Loucy (cell line): ENCODE results near the gene KRTAP10-1.

Source experiments
- H2AFZ ChIP-seq: fragments of 200-600 bp; sonication (generic); 2 replicates; pipeline ENCODE4 v1.6.0; 2016; ENCODE audit warnings: antibody characterized with exemption, mild to moderate bottlenecking, low read length, moderate library complexity
- H3F3A ChIP-seq: fragments of 200-600 bp; 2 replicates; pipeline ENCODE4 v1.6.0; 2016; ENCODE audit warnings: antibody characterized with exemption, low read depth, mild to moderate bottlenecking
- H3K27me3 ChIP-seq: fragments of 200-600 bp; sonication (generic); 2 replicates; pipeline ENCODE4 v1.6.1; 2014; ENCODE audit warnings: low read length, mild to moderate bottlenecking; ENCODE audit not compliant: insufficient read depth, poor library complexity, severe bottlenecking
- H3K36me3 ChIP-seq: fragments of 200-600 bp; sonication (generic); 2 replicates; pipeline ENCODE4 v1.6.1; 2016; ENCODE audit warnings: low read length; ENCODE audit not compliant: insufficient read depth
- H3K4me1 ChIP-seq: fragments of 200-600 bp; sonication (generic); 2 replicates; pipeline ENCODE4 v1.5.1; 2014; ENCODE audit warnings: low read length, mild to moderate bottlenecking; ENCODE audit not compliant: insufficient read depth, poor library complexity, severe bottlenecking
- H3K4me2 ChIP-seq: fragments of 200-600 bp; sonication (generic); 2 replicates; pipeline ENCODE4 v1.6.0; 2014; ENCODE audit warnings: antibody characterized with exemption, low read length, low read depth, mild to moderate bottlenecking; ENCODE audit not compliant: poor library complexity, severe bottlenecking
- H3K4me3 ChIP-seq: fragments of 200-600 bp; sonication (generic); 2 replicates; pipeline ENCODE4 v1.5.1; 2014; ENCODE audit warnings: low read length, mild to moderate bottlenecking, mixed read lengths; ENCODE audit not compliant: poor library complexity, severe bottlenecking
- H3K79me2 ChIP-seq: fragments of 200-600 bp; sonication (generic); 2 replicates; pipeline ENCODE4 v1.6.1; 2014; ENCODE audit warnings: low read length; ENCODE audit not compliant: insufficient read depth
- H3K9ac ChIP-seq: fragments of 200-600 bp; sonication (generic); 2 replicates; pipeline ENCODE4 v1.6.0; 2014; ENCODE audit warnings: mild to moderate bottlenecking, low read depth, low read length, moderate library complexity; ENCODE audit not compliant: poor library complexity, severe bottlenecking
- H3K9me2 ChIP-seq: fragments of 200-600 bp; sonication (generic); replicated peaks from 2 replicates; pipeline ENCODE4 v1.6.1; 2016; ENCODE audit warnings: low read depth, low read length, mixed read lengths
- H3K9me3 ChIP-seq: fragments of 200-600 bp; sonication (generic); 2 replicates; pipeline ENCODE4 v1.6.1; 2014; ENCODE audit warnings: mild to moderate bottlenecking, antibody characterized with exemption, low read length, low read depth; ENCODE audit not compliant: insufficient read depth
- H4K20me1 ChIP-seq: fragments of 200-600 bp; sonication (generic); 2 replicates; pipeline ENCODE4 v1.6.0; 2014; ENCODE audit warnings: antibody characterized with exemption, low read length, mild to moderate bottlenecking; ENCODE audit not compliant: insufficient read depth, poor library complexity, severe bottlenecking
- EZH2phosphoT487 ChIP-seq: fragments of 200-600 bp; IDR thresholded peaks from 2 replicates; pipeline ENCODE4 v1.6.1; 2018; ENCODE audit warnings: antibody characterized with exemption, mild to moderate bottlenecking, moderate library complexity, borderline replicate concordance
- TF ChIP-seq, protein P1 (sequence below): fragments of 200-600 bp; sonication (generic); conservative IDR thresholded peaks from 2 replicates; pipeline ENCODE4 v1.5.1; 2014; ENCODE audit warnings: mild to moderate bottlenecking, antibody characterized with exemption, low read length

KRTAP10-1 gene

GRCh38 chr21:44529503-44530125, 10.4 kb downstream of the KRTAP10-1 start:
- H3K9me3 ChIP-seq: peaks cover 3% of the 10 kb centered on the region; the same call in 1 of the 2 replicates
- no peak overlapping the region for H2AFZ ChIP-seq
- no peaks in the 10 kb centered on the region for H3K36me3 ChIP-seq
- no peak overlapping the region for H3K4me3 ChIP-seq
- no peaks in the 10 kb centered on the region for H3K9me2 ChIP-seq
- no peaks in the 10 kb centered on the region for H3K27me3 ChIP-seq
- TF ChIP-seq, protein P1, sequence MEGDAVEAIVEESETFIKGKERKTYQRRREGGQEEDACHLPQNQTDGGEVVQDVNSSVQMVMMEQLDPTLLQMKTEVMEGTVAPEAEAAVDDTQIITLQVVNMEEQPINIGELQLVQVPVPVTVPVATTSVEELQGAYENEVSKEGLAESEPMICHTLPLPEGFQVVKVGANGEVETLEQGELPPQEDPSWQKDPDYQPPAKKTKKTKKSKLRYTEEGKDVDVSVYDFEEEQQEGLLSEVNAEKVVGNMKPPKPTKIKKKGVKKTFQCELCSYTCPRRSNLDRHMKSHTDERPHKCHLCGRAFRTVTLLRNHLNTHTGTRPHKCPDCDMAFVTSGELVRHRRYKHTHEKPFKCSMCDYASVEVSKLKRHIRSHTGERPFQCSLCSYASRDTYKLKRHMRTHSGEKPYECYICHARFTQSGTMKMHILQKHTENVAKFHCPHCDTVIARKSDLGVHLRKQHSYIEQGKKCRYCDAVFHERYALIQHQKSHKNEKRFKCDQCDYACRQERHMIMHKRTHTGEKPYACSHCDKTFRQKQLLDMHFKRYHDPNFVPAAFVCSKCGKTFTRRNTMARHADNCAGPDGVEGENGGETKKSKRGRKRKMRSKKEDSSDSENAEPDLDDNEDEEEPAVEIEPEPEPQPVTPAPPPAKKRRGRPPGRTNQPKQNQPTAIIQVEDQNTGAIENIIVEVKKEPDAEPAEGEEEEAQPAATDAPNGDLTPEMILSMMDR: no peak
- no peak for TF ChIP-seq EZH2phosphoT487
- no peaks in the 10 kb centered on the region for H3K4me1 ChIP-seq
- H3K9ac ChIP-seq: no peak overlapping the region
- no peaks in the 10 kb centered on the region for H4K20me1 ChIP-seq
- H3K79me2 ChIP-seq: no peaks in the 10 kb centered on the region
- H3F3A ChIP-seq: no peaks in the 10 kb centered on the region
- H3K4me2 ChIP-seq: no peak overlapping the region

GRCh38 chr21:44529011-44529421, 11.0 kb downstream of the KRTAP10-1 start:
- H3K4me2 ChIP-seq: no peak overlapping the region
- H3K36me3 ChIP-seq: no peaks in the 10 kb centered on the region
- no peaks in the 10 kb centered on the region for H3K27me3 ChIP-seq
- no peaks in the 10 kb centered on the region for H3K9me2 ChIP-seq
- TF ChIP-seq EZH2phosphoT487: no peak
- TF ChIP-seq, protein P1: no peak
- H3K9ac ChIP-seq: no peak overlapping the region
- H2AFZ ChIP-seq: no peak overlapping the region
- H3K9me3 ChIP-seq: peaks cover 5% of the 10 kb centered on the region; the same call in 1 of the 2 replicates
- no peak overlapping the region for H3K4me3 ChIP-seq
- no peaks in the 10 kb centered on the region for H3K4me1 ChIP-seq
- no peaks in the 10 kb centered on the region for H3K79me2 ChIP-seq
- H3F3A ChIP-seq: no peaks in the 10 kb centered on the region
- H4K20me1 ChIP-seq: no peaks in the 10 kb centered on the region

DNA sequence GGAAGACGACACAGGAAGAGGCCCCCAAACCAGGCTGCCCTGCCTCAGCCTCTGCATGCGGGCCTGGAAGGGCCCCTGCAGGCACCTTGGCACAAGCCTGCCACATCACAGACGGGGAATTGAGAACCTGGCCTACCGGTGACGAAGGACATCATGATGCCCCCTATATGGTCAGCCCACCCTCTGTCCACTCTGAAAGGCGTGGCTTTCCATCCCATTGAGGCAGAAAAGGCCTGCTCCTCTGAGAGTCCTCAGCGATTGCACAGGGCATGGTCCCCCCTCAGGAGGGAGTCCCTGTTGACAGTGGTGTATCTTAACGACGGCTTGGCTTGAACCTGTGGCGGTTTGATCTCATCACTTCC, 11.4 kb downstream of the KRTAP10-1 start:
- Histone ChIP-seq H4K20me1 (no peaks in the 10 kb centered on the region), H3K79me2 (no peaks in the 10 kb centered on the region), H2AFZ (no peak overlapping the region), H3K4me2 (no peak overlapping the region), H3K4me1 (no peaks in the 10 kb centered on the region), H3K27me3 (no peaks in the 10 kb centered on the region), H3K4me3 (no peak overlapping the region), H3K9me3 (peaks cover 9% of the 10 kb centered on the region; the same call in 1 of the 2 replicates), H3K9ac (no peak overlapping the region), H3F3A (no peaks in the 10 kb centered on the region), H3K36me3 (no peaks in the 10 kb centered on the region), H3K9me2 (no peaks in the 10 kb centered on the region)
- TF ChIP-seq, protein P1: no peak
- no peak for TF ChIP-seq EZH2phosphoT487
